ENCODE measurements around the gene CCDC188. TPM values are rescaled to one million over a fixed set of nuclear protein-coding genes. Genes with fewer than 3 reads are reported as not detected.

Gene CCDC188
- total RNA-seq: 0.30 TPM
- long read RNA-seq: 0 reads

GRCh38 chr22:20150381-20151275, at the start of gene CCDC188:
TSS of gene CCDC188 (minus strand) at chr22:20151055. CDS start at chr22:20150986, 69 bp downstream.
- intact Hi-C loops (cut with DNase I): no loop called here
- ATAC-seq (ENCODE audit: poor library complexity) (no peak), DNase-seq (no peak)

- intact Hi-C loops (cut with DNase I): no loop called here
- DNase-seq (no peak), ATAC-seq (ENCODE audit: poor library complexity) (no peak)
Measured at GRCh38 chr22:20199906-20200305, 49.1 kb upstream of the CCDC188 start.

- intact Hi-C loops (cut with DNase I): no loop called here
- ATAC-seq (ENCODE audit: poor library complexity): no peak
- no peak for DNase-seq
Measured at GRCh38 chr22:20199413-20199842, 48.6 kb upstream of the CCDC188 start.

- ATAC-seq (ENCODE audit: poor library complexity) (no peak), DNase-seq (no peak)
- intact Hi-C loops (cut with DNase I): no loop called here
Measured at GRCh38 chr22:20198557-20199319, 47.9 kb upstream of the CCDC188 start.

GRCh38 chr22:20197407-20198030, 46.7 kb upstream of the CCDC188 start:
- no peak for DNase-seq
- intact Hi-C loops (cut with DNase I): no loop called here
- ATAC-seq (ENCODE audit: poor library complexity): no peak

GRCh38 chr22:20196094-20196842, 45.4 kb upstream of the CCDC188 start:
- ATAC-seq (ENCODE audit: poor library complexity) (no peak), DNase-seq (no peak)
- intact Hi-C loops (cut with DNase I): no loop called here

GRCh38 chr22:20194681-20195593, 44.1 kb upstream of the CCDC188 start:
- ATAC-seq (ENCODE audit: poor library complexity) (no peak), DNase-seq (no peak)
- intact Hi-C loops (cut with DNase I): no loop called here

- intact Hi-C loops (cut with DNase I): no loop called here
- no peak for ATAC-seq (ENCODE audit: poor library complexity)
Measured at GRCh38 chr22:20193761-20194494, 43.1 kb upstream of the CCDC188 start.

GRCh38 chr22:20192972-20193760, 42.3 kb upstream of the CCDC188 start:
- no peak for ATAC-seq (ENCODE audit: poor library complexity)
- intact Hi-C loops (cut with DNase I): no loop called here
- DNase-seq: no peak

More at GRCh38 chr22:20193761-20194494, 43.1 kb upstream of the CCDC188 start:
- no peak for DNase-seq

- no peak for DNase-seq
- no peak for ATAC-seq (ENCODE audit: poor library complexity)
- intact Hi-C loops (cut with DNase I): no loop called here
Measured at GRCh38 chr22:20192293-20192971, 41.6 kb upstream of the CCDC188 start.

GRCh38 chr22:20191803-20192202, 40.9 kb upstream of the CCDC188 start:
- ATAC-seq (ENCODE audit: poor library complexity) (no peak), DNase-seq (no peak)
- intact Hi-C loops (cut with DNase I): no loop called here

GRCh38 chr22:20191000-20191515, 40.2 kb upstream of the CCDC188 start:
- ATAC-seq (ENCODE audit: poor library complexity): no peak
- intact Hi-C loops (cut with DNase I): no loop called here
- DNase-seq: no peak

GRCh38 chr22:20188567-20188877, 37.7 kb upstream of the CCDC188 start:
- intact Hi-C loops (cut with DNase I): no loop called here
- DNase-seq (no peak), ATAC-seq (ENCODE audit: poor library complexity) (no peak)

GRCh38 chr22:20187777-20188566, 37.1 kb upstream of the CCDC188 start:
- intact Hi-C loops (cut with DNase I): no loop called here
- ATAC-seq (ENCODE audit: poor library complexity) (no peak), DNase-seq (no peak)
